Measurements from ENCODE around the gene PPM1L. TPM values are rescaled to one million over a fixed set of nuclear protein-coding genes. Genes with fewer than 3 reads are reported as not detected.

PPM1L gene
- total RNA-seq, 2 donors from 2014 or later: 23.8 to 47.4 TPM

- Histone ChIP-seq H3K4me1 (peaks cover 0 to 35% of the 10 kb centered on the region in 2 donors), H3K27me3 (no peaks in the 10 kb centered on the region), H3K9me3 (no peaks in the 10 kb centered on the region), H3K4me3 (no peak overlapping the region), H3K36me3 (no peaks in the 10 kb centered on the region), H3K27ac (peak overlapping the region in 1 of 2 donors; percentile 27)
- no peak for TF ChIP-seq CTCF (IDR thresholded peaks at IDR 0.05)
- DNase-seq (ENCODE audit: low spot score): no peak
These were observed 314.4 kb downstream of the PPM1L start for GRCh38 chr3:161070252-161070930.

- H3K4me3 ChIP-seq: no peak overlapping the region
- H3K4me1 ChIP-seq: peaks cover 0 to 35% of the 10 kb centered on the region in 2 donors
- H3K36me3 ChIP-seq: no peaks in the 10 kb centered on the region
- no peak for DNase-seq (ENCODE audit: low spot score)
- no peak for TF ChIP-seq CTCF (IDR thresholded peaks at IDR 0.05)
- no peaks in the 10 kb centered on the region for H3K9me3 ChIP-seq
- H3K27ac ChIP-seq: no peak overlapping the region
- H3K27me3 ChIP-seq: no peaks in the 10 kb centered on the region
These were observed 315.1 kb downstream of the PPM1L start for GRCh38 chr3:161070980-161071663.

GRCh38 chr3:161072211-161072621 lies 316.2 kb downstream of the PPM1L start:
- TF ChIP-seq CTCF (IDR thresholded peaks at IDR 0.05): no peak
- Histone ChIP-seq H3K4me3 (no peak overlapping the region), H3K9me3 (no peaks in the 10 kb centered on the region), H3K27ac (no peak overlapping the region), H3K27me3 (no peaks in the 10 kb centered on the region), H3K36me3 (no peaks in the 10 kb centered on the region), H3K4me1 (peaks cover 0 to 31% of the 10 kb centered on the region in 2 donors)
- no peak for DNase-seq (ENCODE audit: low spot score)

GRCh38 chr3:161072751-161073150 lies 316.7 kb downstream of the PPM1L start:
- no peaks in the 10 kb centered on the region for H3K9me3 ChIP-seq
- peaks cover 0 to 25% of the 10 kb centered on the region in 2 donors for H3K4me1 ChIP-seq
- no peaks in the 10 kb centered on the region for H3K27me3 ChIP-seq
- no peak for DNase-seq (ENCODE audit: low spot score)
- H3K4me3 ChIP-seq: no peak overlapping the region
- H3K36me3 ChIP-seq: no peaks in the 10 kb centered on the region
- TF ChIP-seq CTCF (IDR thresholded peaks at IDR 0.05): no peak
- H3K27ac ChIP-seq: no peak overlapping the region

GRCh38 chr3:161073181-161073580 lies 317.1 kb downstream of the PPM1L start:
- Histone ChIP-seq H3K36me3 (no peaks in the 10 kb centered on the region), H3K9me3 (no peaks in the 10 kb centered on the region), H3K4me1 (peaks cover 0 to 24% of the 10 kb centered on the region in 2 donors), H3K27me3 (no peaks in the 10 kb centered on the region), H3K4me3 (no peak overlapping the region), H3K27ac (no peak overlapping the region)
- TF ChIP-seq CTCF (IDR thresholded peaks at IDR 0.05): no peak
- no peak for DNase-seq (ENCODE audit: low spot score)

All from right atrium auricular region (tissue), 2 donors.